ENCODE measurements around the gene NAP1L1. TPM values are rescaled to one million over a fixed set of nuclear protein-coding genes. Genes with fewer than 3 reads are reported as not detected.
A peak's percentile ranks its signal among the peaks of the same experiment; 100 is the strongest.

Gene NAP1L1
- total RNA-seq, 1 experiment from 2014 or later: 620 TPM

- Histone ChIP-seq H3K27ac (ENCODE audit: low read length) (peak overlapping the region; percentile 100), H3K27me3 (ENCODE audit: control insufficient read depth, insufficient read depth, low read length) (no peaks in the 10 kb centered on the region), H3K9me3 (ENCODE audit: control insufficient read depth, insufficient read depth, low read depth, low read length) (no peaks in the 10 kb centered on the region), H3K4me1 (ENCODE audit: control insufficient read depth, insufficient read depth, low read length) (peaks cover 39% of the 10 kb centered on the region), H3K4me3 (ENCODE audit: low read depth in 2 of 2, low read length in 2 of 2) (peak overlapping the region; percentile 79 to 93), H3K36me3 (ENCODE audit: control insufficient read depth, insufficient read depth, low read length) (peaks cover 26% of the 10 kb centered on the region)
- ATAC-seq (peak; percentile 14), DNase-seq (ENCODE audit: low read depth, low spot score) (no peak)
- intact Hi-C loops (cut with micrococcal nuclease; ENCODE audit: unreplicated experiment) (no loop called here), in situ Hi-C loops (cut with HindIII; ENCODE audit: low pct_unique_long_range_greater_than_20kb, low sequenced_read_pairs) (no loop called here)
- ChIA-PET CTCF (interaction anchor here (0.7 kb wide), 1 partner anchor 238 kb away, joined by 4 read pairs; no protein-coding TSS in a partner anchor), POLR2A (interaction anchor here (0.5 to 1.2 kb wide), 6 partner anchors 50 to 523 kb away, joined by 3 to 7 read pairs (median 4); no protein-coding TSS in a partner anchor)
- BruUV-seq (replicated peaks): no TSS peak
- TF ChIP-seq, protein P1, sequence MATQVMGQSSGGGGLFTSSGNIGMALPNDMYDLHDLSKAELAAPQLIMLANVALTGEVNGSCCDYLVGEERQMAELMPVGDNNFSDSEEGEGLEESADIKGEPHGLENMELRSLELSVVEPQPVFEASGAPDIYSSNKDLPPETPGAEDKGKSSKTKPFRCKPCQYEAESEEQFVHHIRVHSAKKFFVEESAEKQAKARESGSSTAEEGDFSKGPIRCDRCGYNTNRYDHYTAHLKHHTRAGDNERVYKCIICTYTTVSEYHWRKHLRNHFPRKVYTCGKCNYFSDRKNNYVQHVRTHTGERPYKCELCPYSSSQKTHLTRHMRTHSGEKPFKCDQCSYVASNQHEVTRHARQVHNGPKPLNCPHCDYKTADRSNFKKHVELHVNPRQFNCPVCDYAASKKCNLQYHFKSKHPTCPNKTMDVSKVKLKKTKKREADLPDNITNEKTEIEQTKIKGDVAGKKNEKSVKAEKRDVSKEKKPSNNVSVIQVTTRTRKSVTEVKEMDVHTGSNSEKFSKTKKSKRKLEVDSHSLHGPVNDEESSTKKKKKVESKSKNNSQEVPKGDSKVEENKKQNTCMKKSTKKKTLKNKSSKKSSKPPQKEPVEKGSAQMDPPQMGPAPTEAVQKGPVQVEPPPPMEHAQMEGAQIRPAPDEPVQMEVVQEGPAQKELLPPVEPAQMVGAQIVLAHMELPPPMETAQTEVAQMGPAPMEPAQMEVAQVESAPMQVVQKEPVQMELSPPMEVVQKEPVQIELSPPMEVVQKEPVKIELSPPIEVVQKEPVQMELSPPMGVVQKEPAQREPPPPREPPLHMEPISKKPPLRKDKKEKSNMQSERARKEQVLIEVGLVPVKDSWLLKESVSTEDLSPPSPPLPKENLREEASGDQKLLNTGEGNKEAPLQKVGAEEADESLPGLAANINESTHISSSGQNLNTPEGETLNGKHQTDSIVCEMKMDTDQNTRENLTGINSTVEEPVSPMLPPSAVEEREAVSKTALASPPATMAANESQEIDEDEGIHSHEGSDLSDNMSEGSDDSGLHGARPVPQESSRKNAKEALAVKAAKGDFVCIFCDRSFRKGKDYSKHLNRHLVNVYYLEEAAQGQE (IDR thresholded peaks at IDR 0.05; ENCODE audit: insufficient read depth in 1 of 2, low read depth in 2 of 2, low read length in 1 of 2): 0 out of 4 replicates have a peak, but pooled peaks of 1 of the 2 experiments have one; percentile 5
- TF ChIP-seq TCF7L2 (IDR thresholded peaks at IDR 0.05; ENCODE audit: low read depth, low read length) (no peak), SIN3A (IDR thresholded peaks at IDR 0.05; ENCODE audit: borderline replicate concordance, insufficient read depth, low read depth, low read length) (no peak), CTCF (IDR thresholded peaks at IDR 0.05) (no peak), POLR2AphosphoS5 (IDR thresholded peaks at IDR 0.05; ENCODE audit: low read depth, low read length) (peak; percentile 74; the same call in 1 of the 2 replicates)
Measured at GRCh38 chr12:76030341-76031080, 54.0 kb downstream of the NAP1L1 start.

DNA sequence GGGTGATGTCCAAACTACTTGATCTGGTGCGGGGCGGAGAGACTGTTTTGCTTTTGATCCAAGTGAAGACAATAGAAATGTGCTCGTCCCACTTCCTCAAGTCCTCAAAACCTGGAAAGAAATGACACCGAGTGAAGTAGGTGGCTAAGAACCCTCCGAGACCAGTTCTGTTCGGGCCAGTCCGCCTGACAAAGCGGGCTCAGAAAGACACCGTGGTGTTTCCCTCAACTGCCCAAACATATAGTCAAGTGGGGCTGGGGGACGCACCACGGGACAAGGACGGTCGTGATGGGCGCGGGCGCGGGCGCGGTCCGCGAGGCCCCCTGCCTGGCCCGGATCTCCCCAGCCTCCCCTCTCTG is 54.5 kb downstream of the NAP1L1 start:
- intact Hi-C loops (cut with micrococcal nuclease; ENCODE audit: unreplicated experiment) (loop anchor here (5.0 to 10.0 kb wide), 3 partner anchors 115 to 518 kb away; partner anchors contain the start of gene KRR1), in situ Hi-C loops (cut with HindIII; ENCODE audit: low pct_unique_long_range_greater_than_20kb, low sequenced_read_pairs) (no loop called here)
- peak overlapping the region; percentile 79 to 93 for H3K4me3 ChIP-seq (ENCODE audit: low read depth in 2 of 2, low read length in 2 of 2)
- no peak for DNase-seq (ENCODE audit: low read depth, low spot score)
- no peak for TF ChIP-seq CTCF (IDR thresholded peaks at IDR 0.05)
- peak; percentile 98 for TF ChIP-seq POLR2AphosphoS5 (IDR thresholded peaks at IDR 0.05; ENCODE audit: low read depth, low read length)
- peak; percentile 50; the same call in 1 of the 2 replicates for TF ChIP-seq TCF7L2 (IDR thresholded peaks at IDR 0.05; ENCODE audit: low read depth, low read length)
- TF ChIP-seq, protein P1 (IDR thresholded peaks at IDR 0.05; ENCODE audit: insufficient read depth in 1 of 2, low read depth in 2 of 2, low read length in 1 of 2): no peak
- no peak for TF ChIP-seq SIN3A (IDR thresholded peaks at IDR 0.05; ENCODE audit: borderline replicate concordance, insufficient read depth, low read depth, low read length)
- H3K36me3 ChIP-seq (ENCODE audit: control insufficient read depth, insufficient read depth, low read length): peaks cover 26% of the 10 kb centered on the region
- H3K27ac ChIP-seq (ENCODE audit: low read length): peak overlapping the region; percentile 100
- CTCF ChIA-PET: no interaction called here
- no peaks in the 10 kb centered on the region for H3K27me3 ChIP-seq (ENCODE audit: control insufficient read depth, insufficient read depth, low read length)
- no TSS peak for BruUV-seq (replicated peaks)
- no peak for ATAC-seq
- H3K9me3 ChIP-seq (ENCODE audit: control insufficient read depth, insufficient read depth, low read depth, low read length): no peaks in the 10 kb centered on the region
- peaks cover 39% of the 10 kb centered on the region for H3K4me1 ChIP-seq (ENCODE audit: control insufficient read depth, insufficient read depth, low read length)
- POLR2A ChIA-PET: interaction anchor here (0.6 to 0.9 kb wide), 2 partner anchors 50 to 317 kb away, joined by 3 read pairs; no protein-coding TSS in a partner anchor

All from Panc1 (cell line).